SK-N-MC (cell line): ENCODE measurements around the gene RLIM.
A peak's percentile ranks its signal among the peaks of the same experiment; 100 is the strongest.

Source experiments
- DNase-seq: peaks from one replicate; pipeline ENCODE4 v3.0.0-alpha.2; 2011; ENCODE audit warnings: low read depth, low spot score
- H3K27ac ChIP-seq: fragments of 200-600 bp; sonication (generic); 2 replicates; pipeline ENCODE4 v1.5.1; 2016; ENCODE audit warnings: mixed run types
- H3K36me3 ChIP-seq: fragments of 200-600 bp; sonication (generic); 2 replicates; pipeline ENCODE4 v1.6.1; 2017; ENCODE audit warnings: antibody characterized with exemption, low read length, mixed read lengths; ENCODE audit not compliant: insufficient read depth
- H3K4me3 ChIP-seq: fragments of 200-600 bp; sonication (generic); 2 replicates; pipeline ENCODE4 v1.5.1; 2016
- H3K9ac ChIP-seq: fragments of 200-600 bp; sonication (generic); 2 replicates; pipeline ENCODE4 v1.8.0; 2017; ENCODE audit warnings: mixed run types, mixed read lengths; ENCODE audit not compliant: insufficient read length
- H3K9me3 ChIP-seq: fragments of 200-600 bp; sonication (generic); 2 replicates; pipeline ENCODE4 v1.6.1; 2017; ENCODE audit warnings: low read depth, mild to moderate bottlenecking, antibody characterized with exemption, low read length, moderate library complexity, mixed read lengths
- EZH2 ChIP-seq: fragments of 200-600 bp; sonication (generic); IDR thresholded peaks from one replicate; pipeline ENCODE4 v1.6.1; 2017; ENCODE audit warnings: antibody characterized with exemption
- FOXP2 ChIP-seq: optimal IDR thresholded peaks from 2 replicates; pipeline ENCODE3; 2011; ENCODE audit warnings: mild to moderate bottlenecking, moderate library complexity; ENCODE audit not compliant: insufficient read depth; ENCODE audit errors: extremely low read length, control extremely low read depth
- POLR2AphosphoS5 ChIP-seq: IDR thresholded peaks from 2 replicates; pipeline ENCODE4 v1.6.1; 2012; ENCODE audit warnings: mild to moderate bottlenecking, low read depth, low read length, borderline replicate concordance

Gene RLIM

DNA sequence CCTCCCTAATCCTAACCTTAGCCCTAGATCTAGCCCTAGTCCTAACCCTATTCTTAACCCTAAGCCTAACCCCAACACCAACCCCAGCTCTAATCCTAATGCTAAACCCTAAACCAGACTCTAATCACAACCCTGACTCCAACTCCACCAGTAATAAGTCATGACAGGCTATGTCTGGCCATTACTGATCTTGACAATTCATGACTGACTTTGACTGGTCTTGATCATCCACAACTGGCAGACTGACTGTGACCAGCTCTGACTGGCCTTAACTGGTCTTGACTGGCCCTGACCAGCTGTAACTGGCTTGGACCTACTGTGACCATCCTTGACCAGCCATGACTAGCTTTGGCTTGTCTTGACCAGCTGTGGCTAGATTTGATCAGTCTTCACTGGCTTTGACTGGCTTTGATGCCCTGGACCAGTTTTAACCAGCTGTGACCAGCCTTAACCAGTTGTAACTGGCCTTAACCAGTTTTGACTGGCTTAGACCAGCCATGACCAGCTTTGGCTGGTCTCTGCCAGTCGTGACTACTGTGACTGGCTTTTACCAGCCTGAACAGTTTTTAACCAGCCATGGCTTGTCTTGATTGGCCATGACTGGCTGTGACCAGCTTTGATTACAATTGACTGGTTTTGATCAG lies 68.4 kb downstream of the RLIM start:
- no peak overlapping the region for H3K27ac ChIP-seq
- no peak for DNase-seq
- H3K36me3 ChIP-seq, result no peaks in the 10 kb centered on the region
- H3K9ac ChIP-seq, result no peak overlapping the region
- no peak for TF ChIP-seq FOXP2
- TF ChIP-seq EZH2, result no peak
- TF ChIP-seq POLR2AphosphoS5, result no peak
- no peaks in the 10 kb centered on the region for H3K9me3 ChIP-seq
- no peak overlapping the region for H3K4me3 ChIP-seq

DNA sequence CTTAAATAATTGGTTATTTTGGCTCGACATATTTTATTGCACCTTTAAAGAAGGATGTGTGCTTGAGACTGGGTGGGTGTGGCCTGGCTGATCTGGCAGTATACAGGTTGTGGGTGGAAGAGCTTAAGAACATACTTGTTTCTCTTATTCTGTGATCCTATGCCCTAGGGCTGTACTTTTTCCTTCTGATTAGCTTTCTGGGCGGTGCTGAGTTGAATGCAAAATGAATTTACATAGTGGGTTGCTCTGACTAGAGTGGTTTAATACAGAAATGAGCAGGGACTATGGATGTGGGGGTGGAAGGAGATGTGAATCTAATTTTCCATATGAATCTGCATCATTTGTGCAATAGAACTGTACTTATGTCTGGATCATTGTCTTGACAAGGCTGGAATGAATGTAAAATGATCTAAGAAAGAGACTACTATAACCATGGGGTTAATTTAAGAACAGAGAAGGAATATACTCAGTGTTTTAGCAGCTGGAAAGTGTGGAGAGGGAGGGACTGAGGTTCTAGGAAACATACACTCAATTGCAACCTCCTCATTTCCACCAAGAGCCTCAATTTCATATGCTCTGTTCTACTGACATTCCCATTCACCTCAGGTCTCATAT lies 73.7 kb downstream of the RLIM start:
- Histone ChIP-seq H3K27ac (no peak overlapping the region; the same call in 1 of the 2 replicates), H3K9ac (no peak overlapping the region), H3K36me3 (no peaks in the 10 kb centered on the region), H3K9me3 (no peaks in the 10 kb centered on the region), H3K4me3 (peak overlapping the region; percentile 13; the same call in 1 of the 2 replicates)
- DNase-seq, result no peak
- TF ChIP-seq FOXP2 (no peak), EZH2 (no peak)

GRCh38 chrX:74536832-74537371 lies 77.5 kb downstream of the RLIM start:
- no peak for DNase-seq
- no peak overlapping the region for H3K9ac ChIP-seq
- no peaks in the 10 kb centered on the region for H3K9me3 ChIP-seq
- TF ChIP-seq FOXP2, result no peak
- TF ChIP-seq POLR2AphosphoS5, result no peak
- TF ChIP-seq EZH2, result no peak
- H3K36me3 ChIP-seq, result no peaks in the 10 kb centered on the region
- no peak overlapping the region for H3K4me3 ChIP-seq
- no peak overlapping the region for H3K27ac ChIP-seq

GRCh38 chrX:74536152-74536831 lies 78.1 kb downstream of the RLIM start:
- H3K36me3 ChIP-seq, result no peaks in the 10 kb centered on the region
- H3K27ac ChIP-seq, result no peak overlapping the region; the same call in 1 of the 2 replicates
- no peak overlapping the region for H3K9ac ChIP-seq
- peak overlapping the region; percentile 68 for H3K4me3 ChIP-seq
- H3K9me3 ChIP-seq, result no peaks in the 10 kb centered on the region
- no peak for DNase-seq
- TF ChIP-seq FOXP2 (no peak), EZH2 (no peak), POLR2AphosphoS5 (no peak)

DNA sequence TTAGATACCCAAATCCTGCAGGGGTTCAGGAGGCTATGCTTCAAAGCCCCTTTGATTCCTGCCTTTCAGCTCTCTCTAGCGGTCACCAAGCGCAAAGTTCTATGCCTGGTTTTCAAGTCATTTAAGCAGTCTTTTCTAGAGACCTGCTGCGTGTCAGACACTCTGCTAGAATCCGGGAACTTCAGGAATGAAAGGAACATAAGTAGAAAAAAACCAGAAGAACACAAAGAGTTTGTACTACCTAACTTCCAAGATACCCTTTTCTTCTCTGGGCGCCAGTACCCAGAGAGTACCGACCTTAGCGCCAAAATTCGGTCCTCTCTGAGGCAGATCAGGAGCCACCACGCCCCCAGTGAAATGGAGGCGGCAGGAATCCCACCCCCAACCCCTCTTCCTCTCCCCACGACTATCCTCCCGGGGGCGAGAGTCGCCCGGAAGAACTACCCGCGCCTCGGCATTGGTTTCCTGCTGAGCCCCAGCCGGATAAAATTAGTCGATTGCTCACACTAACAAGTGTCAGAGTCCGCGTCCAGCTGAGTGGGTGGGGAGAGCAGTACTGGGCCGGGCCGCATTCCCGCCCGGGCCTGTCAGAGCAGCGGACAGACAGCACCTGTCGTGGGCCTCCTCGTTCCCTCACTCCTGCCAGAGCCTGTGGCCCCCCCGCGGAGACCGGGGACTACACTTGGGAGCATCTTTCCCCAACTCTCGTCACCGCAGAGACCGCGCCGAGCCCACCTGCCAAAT lies 78.8 kb downstream of the RLIM start:
- TF ChIP-seq FOXP2, result no peak
- no peak for DNase-seq
- H3K36me3 ChIP-seq, result no peaks in the 10 kb centered on the region
- peak overlapping the region; percentile 75 for H3K27ac ChIP-seq
- H3K9me3 ChIP-seq, result no peaks in the 10 kb centered on the region
- H3K4me3 ChIP-seq, result peak overlapping the region; percentile 68
- no peak overlapping the region for H3K9ac ChIP-seq
